ENCODE results near the gene TRAF3IP1. TPM values are rescaled to one million over a fixed set of nuclear protein-coding genes. Genes with fewer than 3 reads are reported as not detected.
A peak's percentile ranks its signal among the peaks of the same experiment; 100 is the strongest.

The TRAF3IP1 gene
- total and polyA plus RNA-seq, 2 of the 13 experiments (the other 11 are each of a cell fraction or from before 2014, with no cell fraction given): 4.1 to 12.9 TPM

GRCh38 chr2:238426568-238427434 lies 106.5 kb downstream of the TRAF3IP1 start, which contains the start of gene ASB1 (continued):
- TF ChIP-seq PHF5A (CRISPR knock-in tag; IDR thresholded peaks at IDR 0.05; ENCODE audit: low read depth, unreplicated experiment) (no peak), KAT8 (CRISPR knock-in tag; IDR thresholded peaks at IDR 0.05) (peak; percentile 88), HNF1A (IDR thresholded peaks at IDR 0.05; ENCODE audit: low read depth) (no peak), HNF1A (CRISPR knock-in tag; IDR thresholded peaks at IDR 0.05; ENCODE audit: borderline replicate concordance) (peak; percentile 65; the same call in 1 of the 2 replicates), NFRKB (IDR thresholded peaks at IDR 0.05) (no peak), ZNF501 (CRISPR knock-in tag; IDR thresholded peaks at IDR 0.05) (peak; percentile 72), NR2F6 (IDR thresholded peaks at IDR 0.05) (no peak), NR2F6 (CRISPR knock-in tag; IDR thresholded peaks at IDR 0.05) (peak; percentile 58; the same call in 1 of the 2 replicates), KLF6 (CRISPR knock-in tag; IDR thresholded peaks at IDR 0.05) (peak; percentile 74; the same call in 1 of the 2 replicates), ZBTB40 (IDR thresholded peaks at IDR 0.05) (no peak), ZBTB40 (CRISPR knock-in tag; IDR thresholded peaks at IDR 0.05) (peak; percentile 66; the same call in 1 of the 2 replicates), MTERF4 (CRISPR knock-in tag; IDR thresholded peaks at IDR 0.05) (no peak; the same call in 1 of the 2 replicates), CENPX (CRISPR knock-in tag; IDR thresholded peaks at IDR 0.05) (no peak), GATAD1 (CRISPR knock-in tag; IDR thresholded peaks at IDR 0.05) (peak; percentile 89), ZNF737 (CRISPR knock-in tag; IDR thresholded peaks at IDR 0.05; ENCODE audit: borderline replicate concordance) (no peak), BRCA1 (CRISPR knock-in tag; IDR thresholded peaks at IDR 0.05) (no peak; the same call in 1 of the 2 replicates)
